Measurements from ENCODE around the gene PAX9.

GRCh38 chr14:36676236-36676635 lies 14.6 kb downstream of the PAX9 start:
- TF ChIP-seq CTCF (IDR thresholded peaks at IDR 0.05) = no peak
- TF ChIP-seq ZFX (IDR thresholded peaks at IDR 0.05; ENCODE audit: borderline replicate concordance) = no peak

Data from 22Rv1 (cell line).